GM12801 (cell line): ENCODE results near the gene ASXL1.

Experiments
- CTCF ChIP-seq: IDR thresholded peaks from one replicate; pipeline ENCODE4 v1.5.1; 2011; ENCODE audit warnings: control low read depth; ENCODE audit not compliant: insufficient read length; ENCODE audit errors: extremely low read depth

Gene ASXL1

GRCh38 chr20:32436968-32437367 lies 78.8 kb downstream of the ASXL1 start:
- TF ChIP-seq CTCF: no peak

GRCh38 chr20:32437391-32438074 lies 79.4 kb downstream of the ASXL1 start:
- TF ChIP-seq CTCF: no peak

GRCh38 chr20:32438331-32438858 lies 80.3 kb downstream of the ASXL1 start:
- TF ChIP-seq CTCF: no peak

GRCh38 chr20:32439132-32439829 lies 81.2 kb downstream of the ASXL1 start:
- TF ChIP-seq CTCF: no peak

- TF ChIP-seq CTCF: no peak
Measured at GRCh38 chr20:32440069-32440757, 82.1 kb downstream of the ASXL1 start.

GRCh38 chr20:32440758-32441078 lies 82.6 kb downstream of the ASXL1 start:
- no peak for TF ChIP-seq CTCF

GRCh38 chr20:32441638-32442037 lies 83.5 kb downstream of the ASXL1 start:
- TF ChIP-seq CTCF: no peak
